Measurements from ENCODE around the gene STARD13. TPM values are rescaled to one million over a fixed set of nuclear protein-coding genes. Genes with fewer than 3 reads are reported as not detected.

STARD13 gene
- total RNA-seq, 2 experiments from 2014 or later = 0.57 TPM; not detected in 1

GRCh38 chr13:33182729-33183128 lies 102.8 kb downstream of the STARD13 start:
- intact Hi-C loops (cut with micrococcal nuclease; ENCODE audit: unreplicated experiment) = no loop called here
- no TSS peak for BruUV-seq (replicated peaks)
- H3K79me2 ChIP-seq (ENCODE audit: insufficient read depth, low read depth, low read length) = no peaks in the 10 kb centered on the region
- no peak overlapping the region for H3K4me2 ChIP-seq (ENCODE audit: low read length)
- no peaks in the 10 kb centered on the region for H3K9me3 ChIP-seq (ENCODE audit: low read length)
- H3K36me3 ChIP-seq (ENCODE audit: insufficient read depth, low read length) = no peaks in the 10 kb centered on the region
- H4K20me1 ChIP-seq (ENCODE audit: insufficient read depth, low read length) = no peaks in the 10 kb centered on the region
- no peaks in the 10 kb centered on the region for H3K4me1 ChIP-seq (ENCODE audit: insufficient read depth, low read length, poor library complexity, severe bottlenecking)
- no peak overlapping the region for H3K4me3 ChIP-seq (ENCODE audit: low read depth, low read length, poor library complexity, severe bottlenecking)
- H3K9me2 ChIP-seq (ENCODE audit: insufficient read depth, low read length) = no peaks in the 10 kb centered on the region
- H2AFZ ChIP-seq (ENCODE audit: low read length) = no peak overlapping the region
- TF ChIP-seq EZH2phosphoT487 (IDR thresholded peaks at IDR 0.05; ENCODE audit: borderline replicate concordance, low read depth, low read length) = no peak
- TF ChIP-seq, protein P1, sequence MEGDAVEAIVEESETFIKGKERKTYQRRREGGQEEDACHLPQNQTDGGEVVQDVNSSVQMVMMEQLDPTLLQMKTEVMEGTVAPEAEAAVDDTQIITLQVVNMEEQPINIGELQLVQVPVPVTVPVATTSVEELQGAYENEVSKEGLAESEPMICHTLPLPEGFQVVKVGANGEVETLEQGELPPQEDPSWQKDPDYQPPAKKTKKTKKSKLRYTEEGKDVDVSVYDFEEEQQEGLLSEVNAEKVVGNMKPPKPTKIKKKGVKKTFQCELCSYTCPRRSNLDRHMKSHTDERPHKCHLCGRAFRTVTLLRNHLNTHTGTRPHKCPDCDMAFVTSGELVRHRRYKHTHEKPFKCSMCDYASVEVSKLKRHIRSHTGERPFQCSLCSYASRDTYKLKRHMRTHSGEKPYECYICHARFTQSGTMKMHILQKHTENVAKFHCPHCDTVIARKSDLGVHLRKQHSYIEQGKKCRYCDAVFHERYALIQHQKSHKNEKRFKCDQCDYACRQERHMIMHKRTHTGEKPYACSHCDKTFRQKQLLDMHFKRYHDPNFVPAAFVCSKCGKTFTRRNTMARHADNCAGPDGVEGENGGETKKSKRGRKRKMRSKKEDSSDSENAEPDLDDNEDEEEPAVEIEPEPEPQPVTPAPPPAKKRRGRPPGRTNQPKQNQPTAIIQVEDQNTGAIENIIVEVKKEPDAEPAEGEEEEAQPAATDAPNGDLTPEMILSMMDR (conservative IDR thresholded peaks at IDR 0.05; ENCODE audit: low read length) = no peak
- ChIA-PET CTCF (ENCODE audit: unreplicated experiment) (no interaction called here), POLR2A (no interaction called here)
- no peak for DNase-seq (ENCODE audit: low spot score)
- no peak overlapping the region for H3K27ac ChIP-seq (ENCODE audit: low read depth, low read length, poor library complexity, severe bottlenecking)

DNA sequence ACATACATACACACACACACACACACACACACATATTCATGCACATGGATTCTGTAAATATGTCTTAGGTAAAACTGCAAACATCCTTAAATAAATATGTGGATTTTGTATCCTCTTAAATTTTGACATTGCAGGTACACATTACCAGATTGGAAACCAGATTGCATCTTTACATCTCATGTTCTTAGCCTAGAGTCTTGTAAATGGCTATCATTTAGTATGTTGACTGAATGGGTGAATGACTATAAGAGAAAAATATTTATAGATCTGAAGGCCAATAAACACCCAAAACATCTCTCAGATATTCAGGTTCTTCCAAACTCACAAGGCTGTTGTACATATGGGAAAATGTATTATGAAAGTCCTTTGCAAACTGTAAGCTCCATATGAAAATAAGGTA lies 104.3 kb downstream of the STARD13 start:
- intact Hi-C loops (cut with micrococcal nuclease; ENCODE audit: unreplicated experiment) = no loop called here

GRCh38 chr13:33180122-33180804 lies 105.3 kb downstream of the STARD13 start:
- no TSS peak for BruUV-seq (replicated peaks)
- intact Hi-C loops (cut with micrococcal nuclease; ENCODE audit: unreplicated experiment) = no loop called here
- CTCF ChIA-PET (ENCODE audit: unreplicated experiment) = no interaction called here

More for the DNA sequence above, 104.3 kb downstream of the STARD13 start:
- H3K36me3 ChIP-seq (ENCODE audit: insufficient read depth, low read length) = no peaks in the 10 kb centered on the region
- no TSS peak for BruUV-seq (replicated peaks)
- H3K79me2 ChIP-seq (ENCODE audit: insufficient read depth, low read depth, low read length) = no peaks in the 10 kb centered on the region
- CTCF ChIA-PET (ENCODE audit: unreplicated experiment) = no interaction called here
- H3K27ac ChIP-seq (ENCODE audit: low read depth, low read length, poor library complexity, severe bottlenecking) = no peak overlapping the region
- DNase-seq (ENCODE audit: low spot score) = no peak
- H4K20me1 ChIP-seq (ENCODE audit: insufficient read depth, low read length) = no peaks in the 10 kb centered on the region
- H3K4me2 ChIP-seq (ENCODE audit: low read length) = no peak overlapping the region
- H3K9me2 ChIP-seq (ENCODE audit: insufficient read depth, low read length) = no peaks in the 10 kb centered on the region
- no peak overlapping the region for H2AFZ ChIP-seq (ENCODE audit: low read length)
- no peaks in the 10 kb centered on the region for H3K9me3 ChIP-seq (ENCODE audit: low read length)
- H3K4me1 ChIP-seq (ENCODE audit: insufficient read depth, low read length, poor library complexity, severe bottlenecking) = no peaks in the 10 kb centered on the region
- POLR2A ChIA-PET = no interaction called here
- H3K4me3 ChIP-seq (ENCODE audit: low read depth, low read length, poor library complexity, severe bottlenecking) = no peak overlapping the region
- TF ChIP-seq EZH2phosphoT487 (IDR thresholded peaks at IDR 0.05; ENCODE audit: borderline replicate concordance, low read depth, low read length) = no peak
- TF ChIP-seq, protein P1 (conservative IDR thresholded peaks at IDR 0.05; ENCODE audit: low read length) = no peak

More at GRCh38 chr13:33180122-33180804, 105.3 kb downstream of the STARD13 start:
- no peaks in the 10 kb centered on the region for H4K20me1 ChIP-seq (ENCODE audit: insufficient read depth, low read length)
- no peak overlapping the region for H3K4me2 ChIP-seq (ENCODE audit: low read length)
- no peaks in the 10 kb centered on the region for H3K36me3 ChIP-seq (ENCODE audit: insufficient read depth, low read length)
- H3K9me3 ChIP-seq (ENCODE audit: low read length) = no peaks in the 10 kb centered on the region
- DNase-seq (ENCODE audit: low spot score) = no peak
- H3K79me2 ChIP-seq (ENCODE audit: insufficient read depth, low read depth, low read length) = no peaks in the 10 kb centered on the region
- H3K4me1 ChIP-seq (ENCODE audit: insufficient read depth, low read length, poor library complexity, severe bottlenecking) = no peaks in the 10 kb centered on the region
- H3K9me2 ChIP-seq (ENCODE audit: insufficient read depth, low read length) = no peaks in the 10 kb centered on the region
- H2AFZ ChIP-seq (ENCODE audit: low read length) = no peak overlapping the region
- H3K4me3 ChIP-seq (ENCODE audit: low read depth, low read length, poor library complexity, severe bottlenecking) = no peak overlapping the region
- TF ChIP-seq, protein P1 (conservative IDR thresholded peaks at IDR 0.05; ENCODE audit: low read length) = no peak
- H3K27ac ChIP-seq (ENCODE audit: low read depth, low read length, poor library complexity, severe bottlenecking) = no peak overlapping the region
- POLR2A ChIA-PET = no interaction called here

Measured in OCI-LY7 (cell line).